ENCODE results near the gene OR52H1.

OR52H1 gene

DNA sequence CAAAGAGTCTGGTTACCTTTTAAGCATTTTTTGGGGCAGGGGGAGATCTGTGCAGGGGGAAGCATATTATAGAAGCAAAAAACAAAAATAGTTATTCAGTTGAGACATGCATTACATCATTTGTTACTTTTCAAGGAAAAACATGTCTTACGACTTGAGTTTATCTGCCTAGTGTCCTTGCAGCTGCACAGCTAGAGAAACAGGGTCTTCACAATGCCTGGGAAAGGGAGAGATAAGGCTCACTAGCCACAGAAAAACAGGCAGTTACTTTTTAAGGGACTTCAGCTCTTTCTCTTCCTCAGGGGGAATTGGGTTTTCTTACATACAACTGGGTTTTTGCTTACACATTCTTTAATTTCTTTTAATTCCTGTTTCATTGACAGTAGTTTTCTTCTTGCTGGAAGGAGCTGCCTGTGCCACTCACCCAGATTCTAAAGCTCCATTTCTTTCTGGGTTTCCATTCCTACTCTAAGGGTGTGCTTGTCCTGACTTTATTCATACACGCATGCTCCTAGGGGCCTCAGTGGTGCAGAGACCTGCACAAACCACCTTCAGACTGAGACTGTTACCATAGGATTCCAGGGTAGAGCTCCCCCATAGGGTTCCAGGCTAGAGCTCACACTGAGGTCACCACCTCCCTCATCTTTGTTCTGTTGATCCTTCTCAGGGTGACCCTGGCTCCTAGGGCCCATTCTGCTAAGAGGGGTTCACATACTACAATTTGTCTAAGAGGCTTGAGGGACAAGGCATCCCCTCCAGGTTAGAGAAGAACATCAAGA is 17.1 kb downstream of the OR52H1 start:
- no peak for DNase-seq (ENCODE audit: low read depth)

DNA sequence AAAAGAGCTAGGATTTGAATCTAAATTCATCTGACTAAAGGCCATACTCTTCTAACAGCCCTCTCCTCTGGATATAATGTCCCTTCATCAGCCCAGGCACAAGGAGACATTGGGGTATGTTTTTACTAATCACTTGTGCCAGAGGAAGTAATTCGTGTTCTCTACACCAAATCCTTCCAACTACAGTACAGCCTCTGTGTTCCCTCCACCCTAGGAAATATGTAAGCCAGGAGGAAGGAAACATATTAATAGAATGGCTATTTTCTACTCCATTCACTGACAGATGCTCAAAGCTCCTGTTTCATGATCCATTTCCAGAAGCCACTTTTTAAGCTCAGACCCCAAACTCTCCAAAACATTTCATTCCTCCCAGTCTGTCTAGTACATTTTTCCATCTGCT is 19.8 kb downstream of the OR52H1 start:
- no peak for DNase-seq (ENCODE audit: low read depth)

DNA sequence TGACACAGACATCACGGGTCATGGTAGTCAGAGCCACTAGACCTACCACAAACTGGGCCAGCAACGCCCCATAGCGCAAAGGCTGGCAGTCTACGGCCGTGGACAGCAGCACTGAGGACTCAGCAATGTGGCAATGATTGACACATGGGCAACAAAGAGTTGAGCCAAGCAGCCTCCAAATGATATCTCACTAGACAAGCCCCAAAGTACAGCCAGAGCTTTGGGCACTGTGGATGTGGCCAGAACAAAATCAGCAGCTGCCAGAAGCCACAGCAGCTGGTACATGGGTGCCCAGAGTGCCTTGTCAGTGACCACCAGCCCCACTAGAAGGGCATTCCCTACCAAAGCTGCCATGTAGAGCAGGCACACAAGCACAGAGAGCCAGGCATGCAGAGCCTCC is 20.6 kb downstream of the OR52H1 start:
- no peak for DNase-seq (ENCODE audit: low read depth)

DNA sequence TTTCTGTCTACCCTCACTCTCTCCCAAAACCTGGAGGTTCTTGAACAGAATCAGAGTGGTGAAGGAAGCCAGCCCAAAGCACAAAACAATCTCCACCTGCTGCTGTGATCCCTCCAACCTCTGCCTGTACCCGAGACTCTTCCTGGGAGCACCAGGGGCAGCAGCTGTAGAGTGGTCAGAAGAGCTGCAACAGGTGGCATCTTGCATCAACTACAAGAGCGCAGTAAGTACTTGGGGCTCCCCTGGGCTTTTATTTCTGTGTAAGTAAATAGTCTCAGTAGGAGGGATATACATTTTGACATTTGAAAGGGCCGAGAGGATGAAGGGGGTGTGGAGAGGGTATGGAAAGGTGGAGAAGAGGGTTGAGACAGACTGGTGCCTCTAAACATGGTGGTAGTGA is 23.6 kb downstream of the OR52H1 start:
- no peak for DNase-seq (ENCODE audit: low read depth)

DNA sequence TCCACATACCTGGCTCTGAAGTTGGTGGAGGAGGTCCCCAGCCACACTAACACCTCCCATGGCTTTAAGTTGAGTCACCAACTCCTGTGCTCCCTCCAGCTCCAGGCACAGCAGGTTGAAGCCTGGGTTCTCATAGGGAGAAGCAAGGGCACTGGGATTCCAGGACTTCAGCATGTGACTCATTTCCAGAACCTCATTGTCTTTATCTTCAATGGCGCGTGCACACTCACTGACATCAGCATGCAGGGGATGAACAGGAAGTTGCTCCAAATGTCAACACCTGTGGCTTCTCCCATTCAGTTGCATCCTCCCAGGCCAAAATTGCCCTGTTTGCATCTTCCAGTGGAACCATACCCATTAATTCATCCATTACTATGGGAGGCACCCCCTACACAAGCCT is 26.0 kb downstream of the OR52H1 start:
- DNase-seq (ENCODE audit: low read depth) = no peak

DNA sequence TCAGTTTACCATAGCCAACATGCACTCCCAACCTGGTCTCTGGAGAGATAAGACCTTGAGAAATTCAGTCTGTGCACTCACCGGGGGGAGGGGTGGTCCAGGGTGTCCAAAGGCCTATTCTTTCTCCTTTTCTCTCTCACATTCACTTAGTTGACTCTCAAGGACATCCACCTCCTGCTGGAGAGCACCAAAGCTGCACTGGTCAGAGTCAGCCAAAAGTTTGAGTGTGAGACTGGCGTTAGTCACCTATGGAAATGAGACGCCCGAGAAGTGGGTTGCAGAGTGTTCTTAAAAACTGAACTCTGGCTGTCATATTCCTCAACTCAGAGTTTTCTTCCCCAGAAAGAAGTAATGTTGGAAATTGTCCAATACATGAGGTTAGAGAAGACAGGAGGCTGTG is 26.8 kb downstream of the OR52H1 start:
- DNase-seq (ENCODE audit: low read depth) = no peak

DNA sequence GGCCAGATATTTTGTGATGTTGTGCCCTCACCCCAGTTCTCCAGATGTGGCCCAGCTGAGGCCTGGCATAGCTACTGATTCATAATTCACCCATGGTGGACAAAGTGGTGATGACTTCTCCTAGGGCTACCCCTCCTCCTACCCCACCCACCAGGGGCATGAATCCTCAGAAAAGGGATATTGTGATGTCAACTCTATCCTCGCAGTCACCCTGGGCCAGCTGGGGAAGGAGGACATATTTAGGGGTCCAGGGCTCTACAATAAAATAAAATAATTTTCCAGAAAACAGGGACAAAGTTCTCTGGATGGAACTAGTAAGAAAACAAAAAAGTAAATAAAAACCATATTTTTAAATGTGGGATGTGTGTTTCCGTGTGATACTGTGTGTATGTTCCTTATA is 31.7 kb downstream of the OR52H1 start, which contains the start of gene UBQLNL:
UBQLNL (minus strand) TSS at position 101 of the 400 bp plus-strand sequence. CDS start 258 bp downstream, outside the sequence.
- DNase-seq (ENCODE audit: low read depth) = no peak

DNA sequence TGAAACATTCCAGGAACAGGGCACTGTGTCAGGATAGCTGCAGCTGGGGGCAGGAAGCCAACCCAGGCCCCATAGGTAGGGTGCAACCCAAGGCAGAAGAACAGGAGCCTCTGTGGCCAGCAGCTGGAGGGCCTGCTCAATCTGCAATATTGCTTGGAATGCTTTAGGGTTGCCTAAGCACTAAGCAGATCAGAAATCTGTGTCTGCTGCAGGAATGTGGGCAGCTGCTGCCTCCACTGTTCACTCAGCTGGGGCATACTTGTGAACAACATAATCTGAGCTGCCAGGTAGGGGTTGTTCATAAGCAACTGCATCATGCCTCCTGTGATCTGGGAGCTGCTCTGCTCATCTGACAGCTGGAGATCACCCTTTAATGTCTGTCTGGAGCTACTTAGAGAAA is 33.5 kb downstream of the OR52H1 start:
- DNase-seq (ENCODE audit: low read depth) = no peak

DNA sequence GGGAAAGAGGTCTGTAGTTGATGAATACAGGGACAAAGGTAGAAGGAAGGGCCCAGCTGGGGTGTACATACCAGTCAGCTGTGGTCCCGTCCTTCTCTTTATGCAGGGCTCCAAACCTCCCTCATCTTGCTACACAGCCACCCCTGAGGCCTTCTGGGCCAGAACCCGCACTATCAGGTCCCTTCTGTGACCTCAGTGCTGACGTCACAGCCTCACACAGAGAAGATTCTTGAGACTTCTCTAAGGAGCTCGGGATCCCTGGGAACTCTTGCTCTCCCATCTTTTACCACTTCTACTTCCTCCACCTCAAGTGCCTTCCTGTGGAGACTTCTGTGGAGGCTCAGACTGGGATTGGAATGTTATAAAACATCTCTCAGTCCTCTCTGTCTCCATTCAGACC is 38.5 kb downstream of the OR52H1 start, which contains the start of gene UBQLN3:
UBQLN3 (minus strand) TSS at position 155 of the 400 bp plus-strand sequence. CDS start 399 bp downstream, outside the sequence.
- DNase-seq (ENCODE audit: low read depth) = no peak

DNA sequence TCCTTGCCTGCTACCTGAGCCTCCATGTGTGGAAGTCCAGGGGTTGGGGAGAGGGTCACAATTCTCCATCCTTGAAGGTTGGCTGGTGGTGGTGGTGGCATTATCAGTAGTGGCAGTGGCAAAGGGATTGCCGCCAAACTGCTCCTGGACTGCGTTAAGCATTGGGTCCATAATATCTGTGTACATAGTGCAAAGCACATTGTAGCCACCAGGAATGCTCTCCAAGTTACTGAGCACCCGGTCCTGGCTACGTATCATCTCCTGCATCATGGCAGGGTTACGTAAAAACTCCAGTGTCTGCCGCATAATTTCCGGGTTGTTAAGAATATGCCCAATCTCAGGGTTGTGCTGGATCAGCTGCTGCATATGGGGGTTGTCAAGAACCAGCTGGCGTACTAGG is 39.7 kb downstream of the OR52H1 start:
- no peak for DNase-seq (ENCODE audit: low read depth)

DNA sequence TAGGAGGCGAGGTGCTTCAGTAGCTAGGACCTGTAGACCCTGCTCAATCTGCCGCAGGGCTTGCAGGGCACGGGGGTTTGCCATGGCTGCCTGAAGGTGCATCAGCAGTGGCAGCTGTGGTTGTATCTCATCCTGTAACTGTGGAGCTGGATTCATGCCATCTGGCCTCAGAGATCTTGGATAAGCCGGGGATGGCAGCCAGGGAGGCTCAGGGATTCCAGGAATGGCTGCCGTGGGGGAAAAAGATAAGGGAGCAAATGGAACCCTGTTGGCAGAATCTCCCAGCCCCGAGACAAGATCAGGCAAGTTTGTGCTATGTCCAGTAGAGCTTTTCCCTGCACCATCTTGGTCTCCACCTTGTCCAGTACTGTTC is 40.4 kb downstream of the OR52H1 start:
- DNase-seq (ENCODE audit: low read depth) = no peak

DNA sequence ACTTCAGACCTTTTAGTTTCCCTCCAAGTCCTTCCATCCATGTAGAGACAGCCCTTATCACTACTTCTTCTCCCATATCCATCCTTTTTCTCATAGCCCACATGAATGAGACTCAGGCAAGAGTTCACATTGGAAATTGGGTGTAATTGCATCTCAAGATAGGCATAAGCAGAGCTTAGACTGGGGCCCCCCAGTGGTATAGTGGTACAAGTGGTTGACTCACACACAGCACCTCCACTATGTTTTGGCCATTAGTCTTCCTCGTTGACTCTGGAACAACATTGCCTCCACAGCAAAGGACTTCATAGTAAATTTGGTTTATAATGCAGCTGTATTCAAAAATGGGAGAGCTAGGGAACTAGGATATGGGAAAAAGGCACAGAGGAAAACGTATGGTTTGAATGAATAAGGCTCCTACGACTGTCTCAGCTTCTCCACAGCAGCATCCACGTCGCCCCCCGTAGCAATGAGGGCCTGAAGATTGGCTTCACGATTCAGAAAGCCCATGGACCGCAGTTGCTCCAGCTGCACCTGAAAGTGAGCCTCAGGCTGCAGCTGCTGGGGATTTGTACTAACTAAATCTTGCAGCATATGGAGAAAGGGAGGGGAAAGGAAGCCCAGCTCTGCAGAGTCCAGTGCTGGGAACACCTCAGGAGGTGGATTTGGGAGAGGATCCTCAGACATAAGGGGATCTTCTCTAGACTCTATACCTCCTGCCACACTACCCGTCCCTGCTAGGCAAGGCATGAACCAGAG is 41.0 kb downstream of the OR52H1 start:
- DNase-seq (ENCODE audit: low read depth) = no peak

DNA sequence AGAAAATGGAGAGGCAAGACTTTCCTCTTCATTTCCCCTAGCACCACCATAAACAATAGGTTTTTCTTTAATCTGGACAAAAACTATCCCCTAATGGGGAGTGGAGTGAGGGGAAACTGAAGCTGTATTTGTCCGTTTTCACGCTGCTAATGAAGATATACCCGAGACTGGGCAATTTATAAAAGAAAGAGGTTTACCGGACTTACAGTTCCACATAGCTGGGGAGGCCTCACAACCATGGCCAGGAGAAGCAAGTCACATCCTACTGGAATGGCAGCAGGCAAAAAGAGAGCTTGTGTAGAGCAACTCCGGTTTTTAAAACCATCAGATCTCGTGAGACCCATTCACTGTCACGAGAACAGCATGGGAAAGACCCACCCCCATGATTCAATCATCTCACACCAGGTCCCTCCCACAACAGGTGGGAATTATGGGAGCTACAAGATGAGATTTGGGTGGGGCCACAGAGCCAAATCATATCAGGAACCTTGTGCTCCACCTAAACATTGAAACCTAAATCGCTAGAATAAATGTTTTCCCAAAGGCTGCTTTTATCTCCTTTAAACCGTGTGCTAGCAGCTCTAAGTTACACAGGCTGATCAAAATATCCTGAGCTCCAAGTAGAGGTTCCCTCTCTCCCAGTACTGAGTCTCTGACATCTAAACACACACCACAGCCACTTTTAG is 42.8 kb downstream of the OR52H1 start:
- no peak for DNase-seq (ENCODE audit: low read depth)

DNA sequence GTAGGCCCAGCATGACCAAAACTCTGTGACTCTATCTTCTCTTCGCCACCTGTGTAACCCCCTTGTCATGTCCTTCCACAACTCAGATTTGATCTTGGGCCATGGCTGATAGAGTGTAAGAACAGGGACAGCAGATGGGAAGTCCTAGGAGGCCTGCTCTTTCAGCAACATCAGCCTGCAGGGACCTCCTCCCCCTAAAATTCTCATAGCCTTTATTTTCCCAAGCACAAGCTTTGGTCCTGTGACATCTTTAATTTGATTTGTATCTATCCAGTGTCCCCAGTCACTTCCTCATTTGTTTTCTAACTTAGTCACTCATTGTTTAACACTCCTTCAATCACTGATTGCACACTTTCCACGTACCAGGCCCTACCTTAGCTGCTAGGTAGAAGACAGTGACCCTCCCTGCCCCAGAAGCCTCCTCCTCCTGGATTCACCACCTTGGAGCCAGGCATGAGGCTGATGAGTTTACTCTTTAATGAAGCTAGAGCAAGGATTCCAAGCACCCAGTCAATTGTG is 43.9 kb downstream of the OR52H1 start:
- no peak for DNase-seq (ENCODE audit: low read depth)

DNA sequence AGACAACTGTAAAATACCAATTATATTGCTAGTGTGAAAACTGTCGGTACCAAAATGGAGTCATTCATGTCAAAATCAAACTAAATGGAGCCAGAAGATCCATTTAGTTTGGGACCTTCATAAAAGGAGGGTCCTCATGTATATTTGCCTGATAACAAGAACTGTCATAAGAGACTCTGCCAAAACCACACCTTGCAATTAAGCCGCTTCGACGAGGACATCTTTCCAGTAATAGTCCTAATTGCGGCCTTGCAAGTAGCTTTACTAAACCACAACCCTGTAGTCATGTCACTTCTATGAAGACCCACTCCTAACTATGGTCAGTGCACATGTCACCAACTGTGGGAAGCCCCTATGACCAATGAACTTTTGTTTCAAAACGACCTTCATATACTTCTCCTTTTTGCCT is 47.9 kb downstream of the OR52H1 start:
- no peak for DNase-seq (ENCODE audit: low read depth)

DNA sequence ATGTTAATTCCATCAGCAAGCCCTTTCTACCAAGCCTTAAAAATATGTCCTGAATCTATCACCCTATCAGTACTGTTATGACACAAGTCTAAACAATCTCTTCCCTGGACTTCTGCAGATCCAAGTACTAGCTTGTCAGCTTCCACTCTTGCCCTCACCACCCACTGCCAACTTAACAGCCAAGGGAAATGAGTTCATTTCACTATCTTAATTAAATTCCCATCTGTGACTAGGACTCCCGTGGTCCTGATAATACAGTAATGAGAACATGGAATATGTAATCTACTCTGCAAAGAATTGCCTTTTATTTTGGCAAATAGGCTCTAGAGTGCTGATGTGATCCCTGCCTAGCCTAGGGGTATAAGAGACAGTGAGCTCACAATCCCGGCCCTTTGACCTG is 48.7 kb downstream of the OR52H1 start:
- no peak for DNase-seq (ENCODE audit: low read depth)
